ENCODE data around the gene QRSL1.
"Not testable (repeated sequence)": the region's sequence is repeated elsewhere in the genome, so short reads cannot be mapped to it uniquely, and the experiment has no call there.

Gene QRSL1, protein sequence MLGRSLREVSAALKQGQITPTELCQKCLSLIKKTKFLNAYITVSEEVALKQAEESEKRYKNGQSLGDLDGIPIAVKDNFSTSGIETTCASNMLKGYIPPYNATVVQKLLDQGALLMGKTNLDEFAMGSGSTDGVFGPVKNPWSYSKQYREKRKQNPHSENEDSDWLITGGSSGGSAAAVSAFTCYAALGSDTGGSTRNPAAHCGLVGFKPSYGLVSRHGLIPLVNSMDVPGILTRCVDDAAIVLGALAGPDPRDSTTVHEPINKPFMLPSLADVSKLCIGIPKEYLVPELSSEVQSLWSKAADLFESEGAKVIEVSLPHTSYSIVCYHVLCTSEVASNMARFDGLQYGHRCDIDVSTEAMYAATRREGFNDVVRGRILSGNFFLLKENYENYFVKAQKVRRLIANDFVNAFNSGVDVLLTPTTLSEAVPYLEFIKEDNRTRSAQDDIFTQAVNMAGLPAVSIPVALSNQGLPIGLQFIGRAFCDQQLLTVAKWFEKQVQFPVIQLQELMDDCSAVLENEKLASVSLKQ

DNA sequence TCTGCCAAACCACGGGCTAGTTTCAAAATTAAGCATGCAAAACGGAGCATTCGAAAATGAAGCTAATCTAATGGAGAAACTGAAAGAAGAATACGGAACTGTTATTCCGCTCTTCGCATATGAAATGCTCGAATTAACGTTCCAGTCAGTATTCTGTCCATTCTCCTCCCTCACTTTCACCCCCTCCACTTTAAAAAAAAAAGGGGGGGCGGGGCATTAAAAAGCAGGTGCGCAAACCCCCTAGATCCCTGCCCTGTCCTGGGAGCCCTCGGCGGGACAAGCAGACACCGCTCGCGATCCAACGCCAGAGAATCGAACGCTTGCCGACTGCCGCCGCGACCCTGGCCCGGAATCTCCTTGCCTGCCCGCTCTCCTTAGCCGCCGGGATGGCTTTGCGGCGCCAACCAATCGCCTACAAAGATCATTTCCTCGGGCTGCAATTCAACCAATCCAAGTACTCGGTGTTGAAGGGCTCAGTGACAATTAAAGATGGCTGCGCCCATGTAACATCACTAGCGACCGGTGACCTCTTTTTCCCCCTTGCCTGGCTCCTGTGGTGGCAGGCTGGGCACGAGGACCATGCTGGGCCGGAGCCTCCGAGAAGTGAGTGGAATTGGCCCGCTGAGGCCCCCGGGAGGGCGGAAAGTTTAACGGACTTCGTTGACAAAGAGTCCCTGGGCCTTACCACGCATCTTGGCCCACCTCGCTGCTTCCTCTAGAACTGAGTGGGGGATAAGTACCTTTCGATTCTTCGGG is at the start of gene QRSL1, which contains the start of gene RTN4IP1:
TSS of gene QRSL1 (plus strand) at position 476 of the 756 bp plus-strand sequence. CDS start at position 580, 104 bp downstream.
TSS of gene RTN4IP1 (minus strand) at position 396 of the 756 bp plus-strand sequence. CDS start 477 bp downstream, outside the sequence.
- DNase-seq (ENCODE audit: low read depth in 2 of 2), result peak; percentile 59 to 71

DNA sequence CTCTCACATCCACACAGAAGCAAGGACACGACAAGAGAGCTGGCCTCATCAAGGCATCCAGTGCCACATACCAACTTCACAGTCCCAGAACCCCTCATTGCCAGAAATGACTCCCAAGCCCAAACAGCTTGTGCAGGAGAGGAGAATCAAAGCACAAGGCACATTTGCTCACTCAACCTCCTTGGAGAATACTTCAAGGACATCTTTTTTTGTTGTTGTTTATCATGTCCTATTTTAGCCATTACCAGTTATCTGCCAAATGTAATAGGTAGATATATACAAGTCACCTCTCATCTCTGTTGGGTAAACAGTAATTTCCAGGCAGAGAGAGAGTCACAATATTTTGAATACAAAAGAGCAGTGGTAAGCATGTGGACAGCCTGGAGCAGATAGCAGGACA is 47.9 kb upstream of the QRSL1 start:
- no peak for DNase-seq (ENCODE audit: low read depth in 2 of 2)

DNA sequence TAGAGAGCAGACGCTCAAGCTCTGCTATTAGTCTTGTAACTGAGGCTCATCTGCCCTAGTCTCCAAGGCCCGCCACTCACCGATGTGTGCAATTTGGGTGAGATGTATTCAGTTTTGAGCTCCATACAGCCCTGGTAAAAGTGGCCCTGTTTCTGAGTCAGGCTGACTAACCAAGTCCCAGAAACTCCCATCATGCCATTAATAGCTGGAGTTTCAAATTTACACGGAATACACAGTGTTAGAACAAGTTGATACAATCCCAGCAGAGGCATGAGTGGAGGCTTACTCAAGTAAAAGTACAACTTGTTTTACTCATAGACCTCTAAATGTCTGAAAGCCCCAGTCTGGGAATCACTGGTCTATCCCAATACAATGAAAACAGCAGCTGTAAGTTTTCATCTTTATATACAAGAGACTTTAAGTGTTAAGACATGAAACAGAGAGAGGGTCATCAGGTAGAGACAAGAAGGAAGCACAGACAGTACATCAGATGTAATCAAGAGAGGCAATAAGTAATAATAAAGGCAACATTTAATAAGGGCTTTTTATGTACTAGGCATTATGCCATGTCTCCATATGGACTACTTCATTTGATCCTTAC is 42.5 kb upstream of the QRSL1 start:
- no peak for DNase-seq (ENCODE audit: low read depth in 2 of 2)

DNA sequence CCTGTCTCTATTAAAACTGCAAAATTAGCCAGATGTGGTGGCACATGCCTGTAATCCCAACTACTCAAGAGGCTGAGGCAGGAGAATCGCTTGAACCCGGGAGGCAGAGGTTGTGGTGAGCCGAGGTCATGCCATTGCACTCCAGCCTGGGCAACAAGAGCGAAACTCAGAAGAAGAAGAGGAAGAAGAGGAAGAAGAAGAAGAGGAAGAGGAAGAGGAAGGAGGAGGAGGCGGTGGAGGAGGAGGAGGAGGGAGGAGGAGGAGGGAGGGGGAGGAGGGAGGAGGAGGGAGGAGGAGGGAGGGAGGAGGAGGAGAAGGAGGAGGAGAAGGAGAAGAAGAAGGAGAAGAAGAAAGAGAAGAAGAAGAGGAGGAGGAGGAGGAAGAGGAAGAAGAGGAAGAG is 40.4 kb upstream of the QRSL1 start:
- not testable (repeated sequence) for DNase-seq (ENCODE audit: low read depth in 2 of 2)

DNA sequence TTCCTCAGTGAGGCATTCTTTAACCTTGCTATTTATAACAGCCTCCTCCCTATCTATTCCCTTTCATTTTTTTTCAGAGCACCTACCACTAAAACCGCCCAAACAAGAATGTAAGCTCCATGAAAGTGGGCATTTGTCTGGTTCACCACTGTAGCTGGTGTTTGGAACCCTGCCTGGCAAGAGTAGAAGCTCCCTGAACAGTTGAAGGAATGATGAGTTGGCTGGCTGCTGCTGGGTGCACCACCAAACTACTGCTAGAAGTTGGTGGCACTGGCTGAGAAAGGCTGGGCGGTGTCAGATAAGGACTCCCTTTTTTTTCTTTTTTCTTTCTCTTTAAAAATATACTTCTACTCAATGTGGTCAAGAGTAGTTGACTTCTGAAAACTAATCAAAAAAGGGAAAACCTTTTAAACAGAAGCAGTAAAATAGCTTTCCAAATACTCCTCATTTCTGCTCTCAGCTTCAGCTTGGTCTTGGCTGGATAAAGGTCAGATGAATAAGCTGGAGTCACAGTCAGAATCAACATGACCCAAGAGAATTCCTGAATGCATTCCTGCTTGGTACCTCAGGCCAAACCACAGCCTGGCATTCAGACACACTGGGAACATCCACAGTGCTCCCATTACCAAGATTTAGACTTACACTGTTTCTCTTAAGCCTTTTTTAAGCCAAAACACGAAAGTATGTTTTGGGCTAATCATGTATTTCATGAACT is 38.1 kb upstream of the QRSL1 start:
- DNase-seq (ENCODE audit: low read depth in 2 of 2), result no peak

DNA sequence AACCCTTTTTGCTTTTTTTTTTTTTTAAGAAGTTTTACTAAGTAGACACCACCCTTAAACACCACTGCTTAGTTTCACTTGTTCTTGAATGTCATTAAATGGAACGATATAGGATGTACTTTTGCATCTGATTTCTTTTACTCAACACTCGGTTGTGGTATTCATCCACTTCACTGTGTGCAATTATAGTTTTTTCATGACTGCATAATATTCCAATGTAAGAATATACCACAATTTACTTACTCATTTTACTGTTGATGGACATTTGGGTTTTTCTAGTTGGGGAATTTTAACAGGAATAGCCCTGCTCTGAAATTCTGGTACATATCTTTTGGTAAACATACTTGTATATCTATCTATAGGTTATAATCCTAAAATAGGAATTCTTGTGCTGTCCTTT is 29.9 kb upstream of the QRSL1 start:
- DNase-seq (ENCODE audit: low read depth in 2 of 2), result no peak

DNA sequence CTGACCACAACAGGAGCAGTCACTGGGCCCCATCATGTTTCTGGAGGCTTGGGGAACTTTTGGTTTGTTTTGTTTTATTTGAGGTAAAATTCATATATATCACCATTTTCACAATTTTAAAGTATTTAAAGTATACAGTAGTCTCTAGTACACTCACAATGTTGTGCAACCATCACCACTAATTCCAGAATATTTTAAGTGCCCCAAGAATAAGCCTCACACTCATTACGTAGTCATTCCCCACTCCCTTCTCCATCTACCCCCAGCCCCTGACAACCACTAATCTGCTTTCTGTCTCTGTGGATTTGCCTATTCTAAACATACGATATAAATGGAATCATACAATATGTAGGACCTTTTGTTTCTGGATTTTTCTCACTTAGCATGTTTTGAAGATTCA is 29.0 kb upstream of the QRSL1 start:
- DNase-seq (ENCODE audit: low read depth in 2 of 2), result no peak

DNA sequence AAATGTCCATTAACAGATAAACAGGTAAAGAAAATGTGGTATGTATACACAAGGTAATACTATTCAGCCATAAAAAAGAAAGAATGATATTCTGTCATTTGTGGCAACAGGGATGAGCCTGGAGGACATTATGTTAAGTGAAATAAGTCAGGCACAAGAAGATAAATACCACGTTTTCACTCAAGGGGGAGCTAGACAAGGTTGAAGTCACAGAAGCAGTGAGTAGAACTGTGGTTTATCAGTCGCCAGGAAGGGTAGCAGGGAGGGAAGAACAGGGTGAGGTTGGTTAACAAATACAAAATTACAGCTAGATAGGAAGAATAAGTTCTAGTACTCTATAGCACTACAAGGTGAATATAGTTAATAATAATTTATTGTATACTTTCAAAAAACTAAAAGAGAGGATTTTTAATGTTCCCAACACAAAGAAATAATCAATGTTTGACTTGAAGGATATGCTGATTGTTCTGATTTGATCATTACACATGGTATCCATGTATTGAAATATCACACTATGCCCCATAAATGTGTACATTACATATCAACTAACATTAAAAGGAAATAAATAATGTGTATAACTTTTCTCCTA is 21.2 kb upstream of the QRSL1 start:
- DNase-seq (ENCODE audit: low read depth in 2 of 2), result no peak

DNA sequence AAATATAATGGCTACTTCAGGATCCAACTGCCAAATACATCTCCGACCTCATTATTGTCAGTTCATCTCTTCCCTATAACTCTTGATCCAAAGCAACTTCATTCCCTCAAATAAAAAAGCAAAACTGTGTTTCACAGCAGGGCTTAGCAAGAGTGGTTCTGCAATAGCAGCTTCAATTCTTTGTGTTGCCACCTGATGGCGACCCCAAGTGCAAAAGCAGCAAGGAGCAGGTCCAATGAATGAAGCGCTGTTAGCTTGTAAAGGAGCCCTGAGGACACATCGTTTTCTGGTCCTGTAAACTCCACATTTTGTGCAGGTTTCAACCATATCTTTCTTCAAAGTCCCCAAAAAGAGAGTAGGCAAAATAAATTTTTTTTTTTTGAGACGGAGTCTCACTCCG is 19.7 kb upstream of the QRSL1 start:
- DNase-seq (ENCODE audit: low read depth in 2 of 2), result no peak

DNA sequence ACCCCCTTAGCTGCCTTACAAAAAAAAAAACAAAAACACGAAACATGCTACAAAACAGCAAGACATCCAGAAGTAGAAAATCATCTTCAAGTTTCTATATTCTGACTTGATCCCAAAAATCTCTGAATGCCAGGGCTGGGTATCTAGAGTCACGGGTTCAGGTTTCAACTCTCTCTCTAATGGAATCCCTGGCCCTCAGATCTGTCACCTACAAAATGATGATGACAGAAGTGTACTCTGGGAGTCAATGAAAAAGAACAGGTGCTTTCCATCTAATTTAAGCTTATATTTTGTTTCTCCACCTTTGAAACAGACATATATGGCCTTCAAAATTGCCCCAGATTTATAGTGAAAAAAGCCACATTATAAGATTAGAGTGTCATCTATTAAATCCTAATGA is 18.3 kb upstream of the QRSL1 start:
- DNase-seq (ENCODE audit: low read depth in 2 of 2), result no peak

DNA sequence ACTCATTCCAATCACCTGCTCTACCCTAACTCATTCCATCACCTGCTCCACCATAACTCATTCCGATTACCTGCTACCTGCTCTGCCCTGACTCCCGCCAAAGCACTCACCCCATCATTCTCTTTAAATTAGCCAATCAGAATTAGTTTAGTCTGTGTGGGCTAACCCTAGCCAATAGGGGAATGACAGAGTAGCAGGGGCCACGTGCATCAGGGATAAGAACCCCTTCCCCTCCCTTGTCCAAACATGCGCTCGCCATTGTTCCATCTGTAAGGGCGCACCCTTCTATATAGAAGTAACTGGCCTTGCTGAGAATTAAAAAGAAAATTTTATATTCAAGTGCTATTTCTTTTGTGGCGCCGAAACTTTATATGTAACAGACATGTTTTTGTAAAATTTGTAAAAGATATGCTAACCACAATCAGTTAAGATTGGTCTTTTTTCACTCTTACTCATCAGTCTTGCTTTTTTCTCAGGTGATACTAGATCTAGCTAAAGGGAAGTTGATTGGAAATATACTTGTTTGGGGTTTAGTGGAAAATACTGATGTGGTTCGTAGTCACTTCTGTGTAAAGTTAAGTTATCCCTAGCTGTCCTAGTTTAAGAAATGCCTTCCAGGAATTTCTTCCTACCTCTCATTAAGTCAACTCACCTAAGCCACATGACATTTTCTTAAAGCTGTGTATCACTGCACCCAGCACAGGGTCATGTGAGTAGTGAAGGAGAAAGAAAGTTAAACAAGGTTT is 16.5 kb upstream of the QRSL1 start:
- DNase-seq (ENCODE audit: low read depth in 2 of 2), result no peak

DNA sequence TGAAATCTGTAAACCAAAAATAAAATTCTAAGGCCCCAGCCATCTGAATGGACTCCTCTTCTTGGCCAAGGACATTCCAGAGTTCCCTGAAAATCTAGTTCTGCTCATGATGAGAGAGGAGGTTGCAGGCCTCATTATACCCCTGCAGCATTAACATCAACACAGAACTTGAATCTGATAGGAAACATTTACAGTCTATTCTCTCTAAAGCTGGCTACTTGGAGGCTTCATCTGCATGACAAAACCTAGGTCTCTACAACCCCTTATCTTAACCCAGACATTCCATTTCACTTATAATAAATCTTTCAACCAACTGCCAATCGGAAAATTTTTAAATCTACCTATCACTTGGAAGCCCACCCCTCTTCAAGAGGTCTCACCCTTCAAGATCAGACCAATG is 15.8 kb upstream of the QRSL1 start:
- no peak for DNase-seq (ENCODE audit: low read depth in 2 of 2)

DNA sequence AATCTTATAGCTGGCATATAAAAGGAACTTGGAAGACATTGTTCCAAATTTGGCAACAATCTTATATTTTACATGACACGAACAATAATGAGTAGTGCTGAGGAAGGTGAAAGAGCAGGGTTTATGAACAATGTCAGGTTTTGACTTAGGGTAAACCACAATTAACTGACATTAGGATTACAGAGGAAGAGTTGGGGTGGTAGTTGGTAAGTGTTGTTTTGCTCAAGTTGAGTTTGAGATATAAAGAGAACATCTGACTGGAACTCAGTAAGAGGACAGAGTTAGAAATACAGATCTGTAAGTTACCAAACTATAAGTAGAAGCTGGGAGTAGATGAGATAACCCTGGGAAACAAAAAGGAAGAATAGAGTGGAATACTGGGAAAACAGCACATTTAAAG is 15.2 kb upstream of the QRSL1 start:
- no peak for DNase-seq (ENCODE audit: low read depth in 2 of 2)

DNA sequence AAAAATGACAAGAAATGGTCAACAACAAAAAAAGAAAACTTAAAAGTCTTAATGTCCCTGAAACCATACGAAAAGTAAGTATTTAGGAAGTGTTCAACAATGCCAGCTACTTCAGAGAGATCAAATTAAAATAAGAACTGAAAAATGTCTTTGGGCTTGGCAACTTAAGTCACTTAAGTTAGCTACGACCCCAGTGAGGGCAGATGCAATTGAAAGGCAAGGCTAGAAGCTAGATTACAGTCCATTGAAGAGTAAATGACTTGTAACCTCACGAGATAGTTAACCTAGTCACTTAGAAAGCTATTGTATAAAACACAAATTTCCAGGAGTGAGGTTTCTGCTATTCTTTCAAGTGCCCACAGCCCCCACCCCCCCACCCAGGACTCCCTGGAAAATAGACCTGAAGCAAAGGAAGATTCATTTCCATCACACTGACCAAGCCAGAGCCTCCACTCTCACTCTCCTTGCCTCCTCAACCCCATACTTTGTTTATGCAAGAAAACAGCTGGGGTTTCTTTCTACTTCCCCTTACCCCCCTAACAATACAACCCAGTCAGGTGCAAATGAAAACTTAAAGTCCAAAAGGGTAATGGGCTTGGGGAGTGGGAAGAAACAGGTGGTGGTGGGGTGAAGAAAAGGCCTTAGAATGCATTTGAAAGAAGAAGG is 14.7 kb upstream of the QRSL1 start:
- DNase-seq (ENCODE audit: low read depth in 2 of 2), result no peak

DNA sequence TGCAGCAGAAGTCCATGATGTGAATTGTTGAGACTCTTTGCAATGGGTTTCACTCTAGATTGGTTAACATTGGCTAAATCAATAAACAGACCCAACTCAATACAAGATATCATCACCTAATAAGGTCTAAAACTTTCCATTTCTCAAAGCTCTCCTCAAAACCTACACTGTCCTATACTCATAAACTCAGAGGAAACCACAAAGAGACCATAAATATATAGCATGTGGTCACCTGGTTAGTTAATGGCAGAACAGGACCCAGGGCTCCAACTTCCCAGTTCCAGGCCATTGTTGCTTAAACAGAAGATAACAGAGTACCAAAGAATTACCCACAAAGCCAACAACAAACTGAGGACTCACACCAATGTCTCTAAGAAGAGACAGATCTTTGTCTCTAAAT is 12.1 kb upstream of the QRSL1 start:
- no peak for DNase-seq (ENCODE audit: low read depth in 2 of 2)

DNA sequence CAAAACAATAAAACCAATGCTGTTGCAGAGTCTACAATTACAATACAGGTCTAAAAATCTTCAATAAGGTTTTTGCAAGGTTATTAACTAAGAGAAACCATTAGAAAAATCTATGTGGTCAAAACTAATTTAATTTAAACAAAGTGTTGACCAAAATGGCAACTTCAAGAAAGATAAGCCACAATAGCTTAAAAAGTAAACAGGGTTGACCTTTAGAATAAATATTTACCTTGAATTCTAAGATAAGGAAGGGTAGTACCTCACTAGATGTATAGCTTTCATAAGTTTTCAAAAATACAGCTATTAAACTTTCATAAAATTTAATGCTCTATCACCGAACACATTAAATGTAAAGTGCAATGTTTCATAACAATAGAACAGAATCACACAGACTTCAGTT is 11.5 kb upstream of the QRSL1 start:
- DNase-seq (ENCODE audit: low read depth in 2 of 2), result no peak

DNA sequence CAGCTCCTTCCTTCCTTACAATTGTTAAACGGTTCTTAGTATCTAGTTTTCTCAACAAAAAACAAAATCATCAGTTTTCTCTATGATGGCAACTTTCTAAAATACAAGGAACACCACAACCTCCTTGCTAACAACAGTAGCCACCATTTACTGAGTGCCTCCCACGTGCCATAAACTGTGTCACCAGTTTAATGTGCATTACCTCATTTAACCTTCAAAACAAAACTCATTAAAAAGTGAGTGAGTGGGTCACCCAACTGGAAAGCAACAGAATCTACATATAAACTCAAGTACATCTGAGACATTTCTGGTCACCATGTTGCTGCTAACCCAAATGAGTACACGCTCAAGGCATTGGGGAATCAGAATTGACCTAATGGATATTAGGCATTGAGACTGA is 11.1 kb upstream of the QRSL1 start:
- DNase-seq (ENCODE audit: low read depth in 2 of 2), result no peak

DNA sequence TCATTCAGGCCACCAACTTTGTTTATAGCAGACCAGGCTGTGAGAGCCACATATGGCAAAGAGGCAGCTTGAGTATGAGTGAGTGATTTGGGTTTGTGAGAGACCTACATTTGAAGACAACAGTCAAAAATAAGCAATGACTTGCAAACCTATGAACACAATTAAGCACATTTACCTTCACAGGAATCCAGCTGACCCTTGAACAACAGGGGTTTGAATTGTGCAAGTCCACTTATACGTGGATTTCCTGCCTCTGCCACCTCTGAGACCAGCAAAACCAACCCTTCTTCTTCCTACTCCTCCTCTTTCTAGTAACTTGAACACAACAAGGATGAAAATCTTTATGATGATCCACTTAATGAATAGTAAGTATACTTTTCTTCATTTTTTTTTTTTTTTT is 10.2 kb upstream of the QRSL1 start:
- no peak for DNase-seq (ENCODE audit: low read depth in 2 of 2)

DNA sequence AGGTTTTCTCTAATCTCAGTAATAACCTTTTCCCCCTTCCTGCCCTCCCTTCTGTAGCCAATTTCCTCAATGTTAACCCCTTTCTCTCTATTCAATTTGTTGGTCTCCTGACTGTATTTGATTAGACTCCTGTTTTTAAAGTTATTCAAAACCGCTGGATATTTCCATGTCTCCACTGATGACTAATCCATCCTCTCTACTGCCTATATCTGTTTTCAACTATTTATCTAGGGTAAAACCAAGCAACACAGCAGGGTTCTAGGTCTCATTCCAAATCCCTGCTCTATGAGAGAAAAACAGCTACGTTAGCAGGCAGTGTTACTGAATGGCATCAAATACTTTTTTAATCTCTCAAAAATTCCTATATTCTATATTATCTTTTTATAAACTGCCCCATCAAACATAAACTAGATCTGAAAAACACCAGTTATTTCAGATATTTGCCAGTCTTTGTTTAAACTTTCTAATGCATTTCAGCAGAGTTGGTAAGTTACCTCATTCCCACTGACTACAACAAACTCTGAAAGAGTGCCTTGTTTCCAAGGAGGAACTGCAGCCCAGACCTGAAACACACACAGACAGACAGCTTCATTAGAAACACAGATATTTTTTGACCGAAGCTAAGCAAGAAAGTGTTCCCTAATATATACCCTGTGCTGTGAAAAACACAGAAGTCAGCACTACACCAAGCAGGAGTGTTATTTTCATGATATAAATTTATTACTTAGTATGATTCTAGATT is 8.3 kb upstream of the QRSL1 start:
- no peak for DNase-seq (ENCODE audit: low read depth in 2 of 2)

Measured in stimulated activated CD8-positive, alpha-beta memory T cell treated with anti-CD3 and anti-CD28 coated beads, Interleukin-15, amount 100 ng/mL, for 4 hours (primary cell).